Stimulated activated CD4-positive, alpha-beta T cell treated with anti-CD3 and anti-CD28 coated beads, Interleukin-12 subunit alpha, Interleukin-12 subunit beta, amount 100 ng/mL, for 48 hours (primary cell): Measurements from ENCODE around the gene UBR2.
"Not testable (repeated sequence)": the region's sequence is repeated elsewhere in the genome, so short reads cannot be mapped to it uniquely, and the experiment has no call there.

Experiments used
- DNase-seq, 3 donors: peaks; one replicate each; pipeline ENCODE4 v3.0.0-alpha.2; 2020; ENCODE audit warnings: low read depth in 2 of 3, low spot score in 1 of 3

UBR2 gene

DNA sequence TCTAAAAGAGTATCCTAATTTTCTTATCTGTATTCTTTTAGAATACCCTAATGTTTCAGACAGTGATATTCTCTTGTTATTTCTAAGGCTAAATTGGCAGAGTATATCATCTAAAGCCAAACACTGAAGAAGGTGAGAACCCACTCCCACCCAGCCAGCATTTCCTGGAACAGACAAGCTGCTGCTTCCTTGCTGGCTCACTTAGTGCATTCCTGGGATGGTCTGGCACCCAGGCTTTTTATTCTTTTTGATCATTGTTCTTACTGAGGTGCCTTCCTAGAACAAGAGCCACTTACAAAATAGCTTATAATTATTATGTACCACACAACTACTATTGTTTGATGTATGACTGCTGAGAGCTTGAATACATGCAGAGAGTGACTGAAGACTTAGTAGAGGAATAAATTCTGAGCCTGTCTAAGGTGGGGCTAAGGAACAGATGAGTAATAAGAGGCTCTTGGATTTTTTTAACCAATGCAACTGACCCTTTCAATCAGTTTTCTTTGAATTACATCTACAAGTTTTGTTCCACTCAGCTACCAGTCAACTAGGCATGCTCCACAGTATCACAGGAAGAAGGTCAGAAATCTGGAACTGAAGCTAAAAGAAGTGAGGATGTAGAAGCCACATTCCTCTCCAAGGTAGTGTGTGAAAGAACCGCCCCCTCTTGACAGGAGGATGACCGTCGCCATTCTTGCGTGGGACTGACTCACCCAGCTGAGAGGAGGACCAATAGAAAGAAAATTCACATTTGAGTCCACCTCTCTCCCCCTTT lies 128.5 kb downstream of the UBR2 start:
- DNase-seq = no peak

DNA sequence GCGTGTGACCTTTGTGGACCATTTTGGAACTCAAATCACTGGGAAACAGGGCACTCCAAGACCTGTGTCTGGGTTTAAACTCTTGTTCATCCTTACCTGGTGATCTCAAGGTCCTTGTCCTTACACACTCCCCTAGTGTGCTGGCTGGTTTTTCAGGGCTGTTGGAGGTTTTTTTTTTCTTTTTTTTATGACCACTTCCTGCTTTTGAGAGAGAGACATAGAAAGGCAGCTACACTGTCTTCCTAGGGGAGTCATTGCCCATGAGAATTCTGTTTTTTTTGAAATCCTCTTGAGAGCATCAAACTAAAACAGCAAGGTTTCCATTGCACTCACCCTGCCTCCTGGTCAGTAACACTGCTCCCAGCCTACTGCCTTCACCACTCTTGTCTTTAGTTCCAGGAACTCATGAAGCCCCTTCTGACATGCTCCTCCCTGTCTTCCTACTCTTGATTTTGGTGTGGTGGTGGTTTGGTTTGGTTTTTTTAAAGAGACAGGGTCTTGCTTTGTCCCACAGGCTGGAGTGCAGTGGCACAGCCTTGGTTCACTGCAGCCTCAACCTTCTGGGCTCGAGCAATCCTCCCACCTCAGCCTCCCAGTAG lies 130.0 kb downstream of the UBR2 start:
- no peak for DNase-seq

DNA sequence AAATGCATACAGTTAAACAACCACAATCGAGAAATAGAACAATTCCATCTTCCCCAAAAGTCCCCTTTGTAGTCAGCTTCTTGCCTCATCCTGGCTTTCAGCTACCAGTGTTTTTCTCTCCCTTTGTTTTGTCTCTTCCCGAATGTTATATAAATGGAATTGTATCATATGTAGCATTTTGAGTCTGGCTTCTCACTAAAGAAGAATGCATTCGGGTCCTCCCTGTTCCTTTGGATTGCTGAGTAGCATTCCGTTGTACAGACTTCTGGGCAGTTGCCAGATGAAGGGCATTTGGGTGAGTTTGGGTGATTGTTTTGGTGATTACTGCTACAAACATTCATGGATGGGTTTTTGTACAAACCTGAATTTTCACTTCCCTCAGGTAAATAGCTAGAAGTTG lies 130.8 kb downstream of the UBR2 start:
- no peak for DNase-seq

DNA sequence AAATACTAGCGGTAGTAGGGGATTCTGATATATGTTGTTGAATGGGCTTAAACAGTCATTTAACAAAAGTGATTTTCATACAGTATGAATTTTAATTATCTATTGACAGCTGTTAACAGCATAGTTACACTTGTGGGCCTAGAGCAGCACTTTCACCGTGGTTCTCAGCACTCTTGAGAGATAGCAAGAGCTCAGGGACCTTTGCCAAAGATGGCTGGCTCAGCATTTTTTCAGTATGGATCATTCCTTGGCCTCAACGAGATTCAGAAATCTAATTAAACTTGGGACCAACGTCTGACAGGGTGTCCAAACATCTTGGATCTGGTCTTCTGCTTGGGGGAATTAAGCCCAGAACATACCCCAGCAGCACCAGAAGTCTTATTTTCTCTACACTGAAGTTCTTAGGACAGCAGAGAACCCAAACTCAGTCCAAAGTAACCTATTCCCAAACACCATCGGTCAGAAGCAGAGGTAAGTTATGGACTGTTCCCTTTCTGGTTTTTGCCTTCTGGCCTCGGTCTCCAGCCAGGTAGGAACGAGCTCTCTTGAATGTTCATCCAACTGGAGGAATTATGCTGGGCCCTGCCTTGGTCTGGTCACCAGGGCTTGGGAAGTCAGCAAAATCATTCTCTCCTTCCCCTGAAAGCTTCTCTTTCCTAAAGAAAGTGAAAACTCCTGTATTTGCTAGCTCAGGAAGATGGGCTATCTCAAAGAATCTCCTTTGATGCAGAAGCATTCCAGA lies 132.9 kb downstream of the UBR2 start:
- DNase-seq = no peak

DNA sequence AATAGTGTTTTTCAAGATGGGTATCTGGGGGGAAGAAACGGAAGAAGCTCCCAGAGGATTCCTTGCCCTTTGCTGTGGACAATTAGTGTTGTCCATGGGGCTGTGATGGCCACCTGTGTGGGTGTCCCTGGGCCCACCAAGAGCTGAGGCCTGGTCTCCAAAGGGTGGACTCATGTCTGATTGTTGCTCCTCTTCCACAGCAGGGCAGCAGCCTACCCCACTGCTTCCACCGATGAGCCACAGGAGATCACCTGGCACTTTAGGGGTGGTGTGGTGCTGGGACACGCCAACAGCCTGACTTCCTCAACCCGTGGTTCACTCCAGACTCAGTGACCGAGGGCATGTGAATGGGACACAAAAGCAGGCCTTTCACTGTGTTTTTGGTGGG lies 133.4 kb downstream of the UBR2 start:
- DNase-seq = no peak

DNA sequence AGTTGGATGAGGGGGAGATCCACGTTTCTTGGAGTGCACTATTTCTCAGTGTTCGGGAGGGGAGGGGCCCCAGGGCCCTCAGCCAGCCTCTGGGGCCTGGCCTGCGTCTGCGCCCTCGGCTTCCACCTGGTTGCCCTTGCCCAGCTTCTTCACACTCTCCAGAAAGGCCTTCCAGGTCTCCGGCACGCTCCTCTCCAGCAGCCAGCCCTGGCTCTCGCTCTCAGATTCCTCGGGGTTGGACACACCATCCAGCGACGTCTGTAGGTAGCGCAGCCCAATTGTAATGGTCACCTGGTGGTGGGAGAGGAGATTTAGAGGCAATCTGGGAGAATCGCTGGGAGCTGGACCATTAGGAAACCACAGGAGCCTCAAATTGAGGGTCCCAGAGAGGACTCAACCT lies 134.4 kb downstream of the UBR2 start:
- DNase-seq = no peak

DNA sequence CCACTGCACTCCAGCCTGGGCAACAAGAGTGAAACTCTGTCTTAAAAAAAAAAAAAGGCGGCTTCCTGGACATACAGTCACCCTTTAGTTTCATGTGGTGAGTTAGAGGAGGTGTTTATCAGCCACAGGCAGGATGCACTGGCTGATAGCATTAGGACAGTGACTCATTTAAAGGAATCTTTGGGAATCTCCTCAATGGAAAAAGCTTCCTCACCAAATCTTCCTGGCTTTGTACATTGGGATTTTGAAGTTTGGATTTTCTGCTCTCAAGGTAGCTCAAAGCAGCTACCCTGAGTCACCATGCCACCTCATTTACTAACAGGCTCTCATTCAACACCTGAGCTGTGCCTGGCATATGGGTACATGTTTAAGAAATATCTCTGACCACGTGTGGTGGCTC lies 138.4 kb downstream of the UBR2 start:
- DNase-seq = no peak

DNA sequence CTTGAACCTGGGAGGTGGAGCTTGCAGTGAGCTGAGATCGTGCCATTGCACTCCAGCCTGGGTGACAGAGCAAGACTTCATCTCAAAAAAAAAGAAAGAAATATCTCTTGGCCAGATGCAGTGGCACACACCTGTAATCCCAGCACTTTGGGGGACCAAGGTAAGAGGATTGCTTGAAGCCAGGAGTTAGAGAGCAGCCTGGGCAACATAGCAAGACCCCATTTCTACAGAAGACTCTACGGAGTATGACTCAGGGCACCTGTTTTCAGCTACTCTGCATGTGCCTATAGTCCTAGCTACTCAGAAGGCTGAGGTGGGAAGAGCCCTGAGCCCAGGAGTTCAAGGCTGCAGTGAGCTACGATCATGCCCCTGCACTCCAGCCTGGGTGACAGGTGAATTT lies 139.0 kb downstream of the UBR2 start:
- not testable (repeated sequence) for DNase-seq

DNA sequence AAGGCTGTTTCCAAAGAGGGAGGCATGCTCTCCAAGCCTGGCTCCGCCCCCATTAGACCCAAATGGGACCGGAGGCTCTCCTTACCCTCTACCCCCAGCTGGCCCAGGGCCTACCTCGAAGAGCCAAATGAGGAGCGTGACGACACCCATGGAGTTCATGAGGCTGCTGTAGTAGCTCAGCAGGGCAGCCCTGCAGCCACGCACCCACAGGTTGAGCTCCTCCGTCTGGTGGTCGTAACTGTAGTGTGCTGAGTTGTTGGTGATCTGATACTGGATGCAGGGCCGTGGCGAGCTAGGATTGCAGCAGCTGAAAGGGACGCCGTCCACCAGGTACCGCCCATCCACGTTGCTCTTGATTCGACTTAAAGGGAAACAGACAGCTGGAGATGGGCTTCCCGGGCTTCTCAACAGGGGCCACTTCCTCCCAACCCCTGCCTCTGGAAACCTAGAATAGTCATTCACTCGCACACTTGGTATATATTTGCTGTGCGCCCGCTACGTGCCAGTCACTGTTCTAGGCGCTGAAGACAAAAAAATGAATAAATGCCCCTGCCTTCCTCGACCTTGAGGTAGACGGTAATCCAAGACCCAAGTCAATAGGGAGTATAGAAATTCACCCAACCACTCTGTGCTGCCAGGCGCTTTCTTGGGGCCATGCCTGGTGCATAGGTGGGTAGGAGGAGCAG lies 140.6 kb downstream of the UBR2 start:
- no peak for DNase-seq

DNA sequence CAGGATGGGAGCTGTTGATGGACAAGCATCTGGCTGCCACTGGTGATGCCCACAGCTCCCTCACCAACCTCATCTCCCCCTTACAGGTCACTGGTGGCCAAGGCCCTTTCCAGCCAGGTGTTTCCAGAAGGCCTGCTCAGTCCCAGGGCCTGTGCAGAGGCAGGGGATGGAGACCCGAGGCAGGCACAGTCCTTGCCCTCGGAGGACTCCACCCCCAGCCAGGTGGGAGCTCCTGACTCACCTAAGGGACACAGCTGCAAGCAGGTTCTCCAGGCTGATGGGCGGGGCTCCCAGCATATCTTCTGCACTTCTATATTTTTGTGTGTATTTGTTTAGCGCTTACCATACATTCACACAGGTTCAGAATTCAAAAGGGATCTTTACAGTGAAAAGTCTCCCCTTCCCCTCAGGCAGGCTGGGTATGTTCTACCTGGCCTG lies 141.1 kb downstream of the UBR2 start:
- DNase-seq = no peak

DNA sequence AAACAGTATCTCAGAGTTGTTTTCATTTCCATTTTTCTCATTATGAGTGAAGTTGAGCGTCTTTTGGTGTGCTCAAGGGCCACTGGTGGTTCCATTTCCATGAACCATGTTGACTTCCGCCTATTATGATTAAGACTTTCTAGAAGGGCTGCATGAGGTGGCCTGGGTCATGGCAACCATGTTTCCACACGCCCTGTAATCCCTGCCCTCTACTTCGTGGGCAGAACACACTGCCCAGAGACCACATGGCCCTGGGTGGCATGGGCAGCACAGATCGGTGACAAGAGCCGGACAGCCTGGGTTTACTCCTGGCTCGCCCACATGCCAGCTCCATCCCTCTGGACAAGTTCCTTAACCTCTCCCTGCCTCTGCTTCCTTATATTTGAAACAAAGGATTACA lies 143.8 kb downstream of the UBR2 start:
- no peak for DNase-seq

DNA sequence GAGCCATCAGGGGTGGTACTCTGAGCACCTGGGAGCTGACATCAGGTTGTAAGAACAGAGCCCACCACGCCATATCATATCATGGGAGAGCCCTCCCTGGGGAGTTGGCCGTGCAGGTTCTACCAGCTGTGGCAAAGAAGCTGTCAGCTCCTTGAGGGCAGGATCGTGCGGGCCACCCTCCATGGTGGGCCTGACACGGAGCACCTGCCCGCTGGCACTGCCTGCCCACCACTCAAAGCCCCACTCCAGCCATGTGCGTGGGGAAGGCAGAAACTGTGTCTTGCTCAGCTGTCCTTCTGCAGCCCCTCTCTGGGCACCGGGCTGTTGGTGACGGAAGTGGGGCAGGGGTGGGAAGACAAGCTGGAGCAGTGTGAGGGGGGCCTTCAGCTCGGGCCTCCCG lies 144.3 kb downstream of the UBR2 start:
- DNase-seq = no peak

DNA sequence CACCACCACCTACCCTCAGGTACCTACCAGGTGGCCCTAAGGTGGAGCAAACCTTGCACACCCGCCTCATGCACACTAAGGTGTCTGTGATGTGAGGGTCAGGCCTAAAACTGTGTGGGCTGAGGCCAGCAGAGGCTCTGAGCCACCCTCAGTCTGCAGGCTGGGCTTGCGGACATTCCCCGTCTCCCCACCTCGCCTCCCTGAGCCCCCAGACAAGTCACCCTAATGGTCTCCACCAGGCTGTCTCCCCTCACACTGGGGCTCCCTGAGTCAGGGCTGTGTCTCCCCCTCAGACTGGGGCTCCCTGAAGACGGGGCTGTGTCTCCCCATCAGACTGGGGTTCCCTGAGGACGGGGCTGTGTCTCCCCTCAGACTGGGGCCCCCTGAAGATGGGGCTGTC lies 146.0 kb downstream of the UBR2 start:
- DNase-seq = no peak

DNA sequence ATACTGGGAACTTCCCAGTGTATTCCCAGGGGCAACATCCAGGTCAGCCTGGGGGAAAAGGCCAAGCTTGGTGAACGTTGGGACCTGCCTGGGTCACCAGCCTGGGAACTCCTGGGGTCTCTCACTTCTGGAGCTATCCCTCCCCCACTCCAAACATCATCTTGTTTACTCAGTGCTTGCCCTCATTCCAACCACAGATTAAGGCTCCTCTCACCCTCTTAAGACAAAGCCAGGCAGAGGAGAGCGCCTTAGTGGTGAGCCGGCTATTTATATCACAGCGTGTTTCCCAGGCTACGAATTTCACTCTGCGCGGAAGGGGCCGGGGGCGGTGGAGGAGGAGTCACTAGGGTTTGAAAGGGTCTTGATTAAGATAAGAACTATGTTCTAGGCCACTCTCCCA lies 146.5 kb downstream of the UBR2 start:
- no peak for DNase-seq

DNA sequence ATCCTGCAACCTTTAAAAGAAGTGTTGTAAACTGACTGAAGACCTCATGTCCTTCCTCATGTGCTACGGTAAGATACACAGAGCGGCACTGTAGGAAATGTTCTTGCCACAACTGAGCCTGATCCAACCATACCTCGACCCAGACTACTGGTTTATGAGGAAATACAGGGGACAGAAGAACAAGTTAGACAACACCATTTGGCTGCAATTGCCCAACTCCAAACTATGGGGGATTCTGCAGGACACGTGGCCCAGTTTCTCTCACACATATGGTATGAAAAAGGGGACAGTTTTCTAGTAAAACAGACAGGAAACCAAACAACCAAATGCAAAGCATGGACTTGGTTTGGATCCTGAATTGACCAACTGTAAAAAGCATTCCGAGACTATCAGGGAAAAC lies 148.1 kb downstream of the UBR2 start:
- DNase-seq = no peak

DNA sequence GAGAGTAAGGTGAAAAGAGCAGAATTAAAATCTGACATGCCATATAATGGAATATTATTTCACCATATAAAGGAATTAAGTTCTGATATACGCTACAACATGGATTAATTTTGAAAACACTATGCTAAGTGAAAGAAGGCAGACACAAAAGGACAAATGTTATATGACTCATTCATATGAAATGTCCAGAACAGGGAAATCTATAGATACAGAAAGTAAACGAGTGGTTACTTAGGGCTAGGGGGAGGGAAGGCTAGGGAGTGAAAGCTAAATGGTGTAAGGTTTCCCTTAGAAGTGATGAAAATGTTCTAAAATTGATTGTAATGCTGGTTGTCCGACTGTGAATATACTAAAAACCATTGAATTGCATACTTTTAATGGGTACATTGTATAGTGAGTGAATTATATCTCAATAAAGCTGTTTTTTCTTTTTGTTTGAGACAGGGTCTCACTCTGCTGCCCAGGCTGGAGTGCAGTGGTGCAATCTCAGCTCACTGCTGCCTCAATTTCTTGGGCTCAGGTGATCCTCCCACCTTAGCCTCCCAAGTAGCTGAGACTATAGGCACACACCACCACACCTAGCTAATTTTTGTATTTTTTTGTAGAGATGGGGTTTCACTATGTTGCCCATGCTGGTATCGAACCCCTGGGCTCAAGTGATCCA lies 150.4 kb downstream of the UBR2 start:
- no peak for DNase-seq

DNA sequence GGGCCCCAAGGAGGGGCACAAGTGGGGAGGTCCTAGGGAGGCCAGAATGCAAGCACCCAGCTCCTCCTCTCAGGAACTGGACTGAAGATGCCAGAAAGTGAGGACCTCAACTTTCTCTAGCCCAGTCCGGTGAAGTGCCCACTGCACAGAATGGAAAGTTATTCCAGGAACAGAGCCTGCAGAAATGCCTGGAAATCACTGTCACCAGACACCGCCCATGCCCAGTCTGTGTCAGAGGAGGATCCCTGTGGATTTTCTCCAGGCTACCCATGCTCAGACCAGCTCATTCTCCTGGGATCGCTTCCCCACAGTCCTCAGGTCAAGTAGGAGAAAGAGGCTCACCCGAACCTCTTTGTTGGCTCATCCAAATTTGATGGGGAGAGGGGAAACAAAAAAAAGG lies 152.0 kb downstream of the UBR2 start:
- no peak for DNase-seq

DNA sequence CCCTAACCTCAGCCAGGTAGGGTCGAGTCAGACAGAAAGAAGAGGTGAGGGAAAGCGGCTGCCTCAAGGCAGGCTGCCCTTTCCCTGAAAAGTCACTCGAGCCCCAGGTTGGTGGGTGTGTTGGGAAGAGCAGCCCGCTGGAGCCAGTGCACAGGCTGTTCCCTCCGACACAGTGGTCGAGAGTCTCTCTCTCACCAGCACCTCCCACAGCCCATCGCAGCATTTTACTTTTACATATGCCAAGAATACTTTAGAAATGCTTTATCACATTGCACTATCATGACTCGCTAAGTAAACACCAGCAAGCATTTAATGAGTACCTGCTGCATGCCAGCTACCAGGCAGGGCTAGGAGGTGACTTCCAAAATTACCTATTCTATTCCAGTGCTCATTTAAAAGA lies 156.9 kb downstream of the UBR2 start:
- no peak for DNase-seq

DNA sequence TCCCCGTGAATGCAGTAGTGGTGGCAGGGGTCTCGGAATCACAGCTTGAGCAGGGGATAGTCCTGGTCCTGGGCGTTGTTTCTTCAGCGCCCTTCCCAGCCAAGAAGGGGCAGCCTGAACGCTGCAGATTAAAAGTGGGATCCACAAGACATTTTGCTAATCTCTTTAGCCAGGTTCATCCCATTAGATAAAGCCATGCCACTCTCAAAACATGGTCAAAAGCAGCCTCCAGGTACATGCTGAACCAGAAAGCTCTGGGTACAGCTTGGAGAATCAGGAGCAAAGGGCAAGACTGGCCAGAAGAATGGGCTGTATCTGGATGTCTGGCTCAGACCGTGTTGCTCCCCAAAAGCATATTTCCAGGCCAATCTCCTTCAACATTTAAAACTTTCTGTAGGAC lies 158.7 kb downstream of the UBR2 start, which contains the start of gene PRPH2:
Gene PRPH2, minus strand, starts transcription at position 101 of the 400 bp plus-strand sequence. CDS start 263 bp downstream, outside the sequence.
- DNase-seq = no peak

DNA sequence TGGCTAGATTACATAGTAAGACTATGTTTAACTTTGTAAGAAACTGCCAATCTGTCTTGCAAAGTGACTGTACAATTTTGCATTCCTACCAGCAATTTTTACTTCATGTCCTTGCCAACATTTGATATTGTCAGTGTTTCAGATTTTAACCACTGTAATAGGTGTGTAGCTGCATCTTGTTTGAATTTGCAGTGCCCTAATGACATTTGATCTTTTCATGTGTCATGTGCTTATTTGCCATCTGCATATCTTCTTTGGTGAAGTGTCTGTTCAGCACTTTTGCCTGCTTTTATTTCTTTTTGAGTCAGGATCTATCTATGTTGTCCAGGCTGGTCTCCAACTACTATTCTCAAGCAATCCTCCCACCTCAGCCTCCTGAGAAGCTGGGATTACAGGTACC lies 161.0 kb downstream of the UBR2 start:
- no peak for DNase-seq

DNA sequence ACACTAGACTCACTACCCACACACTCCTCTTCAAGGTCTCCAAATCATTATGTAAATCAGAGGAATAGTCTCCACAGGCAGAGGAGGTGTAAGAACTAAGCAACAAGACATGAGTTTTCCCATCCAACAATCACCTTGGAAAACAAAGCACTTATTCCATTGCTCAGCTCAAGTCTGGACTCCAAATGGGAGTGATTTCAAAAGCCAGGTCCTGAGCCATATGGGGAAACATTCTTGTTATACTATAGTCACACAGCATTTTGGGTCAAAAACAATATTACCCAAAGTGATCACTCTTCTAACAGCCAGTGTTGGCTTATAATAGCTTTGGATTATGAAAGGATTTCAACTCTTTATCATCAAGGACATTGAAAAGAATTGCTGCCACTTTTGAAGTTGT lies 162.2 kb downstream of the UBR2 start:
- no peak for DNase-seq
